HepG2 (cell line): ENCODE results near the gene PLEKHG5. TPM values are rescaled to one million over a fixed set of nuclear protein-coding genes. Genes with fewer than 3 reads are reported as not detected.

Source experiments
- ATAC-seq: fragments of 200-7000 bp; cut with Tn5 transposase; 3 replicates; pipeline ENCODE4 v1.9.1; 2020; ENCODE audit warnings: mild to moderate bottlenecking, moderate library complexity
- BruUV-seq: library from RNA; stranded (reverse); fragments of 400-500 nt; replicated peaks from 2 replicates; lab custom pipeline; 2021; lab: Mats Ljungman, UMichigan
- CTCF ChIA-PET: fragments of 300-600 bp; formaldehyde crosslinking; extraction: SDS; loops from one replicate; lab custom pipeline; 2021; ENCODE audit warnings: low total read pairs, inconsistent platforms, low intra/inter-chr PET ratio; lab: Yijun Ruan, JAX
- POLR2A ChIA-PET: fragments of 350-600 bp; sonication (Branson Sonifier 250); formaldehyde crosslinking; loops from one replicate; lab custom pipeline; 2020; ENCODE audit warnings: antibody characterized with exemption, inconsistent platforms; lab: Yijun Ruan, JAX
- DNase-seq: peaks from one replicate; pipeline ENCODE4 v3.0.0-alpha.2; 2015; ENCODE audit warnings: low spot score
- FAIRE-seq: peaks from 3 replicates; lab custom pipeline; 2011; peaks lifted over from hg19 to GRCh38; lab: Jason Lieb, UNC
- H2AFZ ChIP-seq: one replicate; pipeline ENCODE4 v1.6.1; 2011; ENCODE audit warnings: low read length, inconsistent platforms
- H3K27ac ChIP-seq: fragments of 300-600 bp; 3 replicates; pipeline ENCODE4 v1.8.0; 2011; ENCODE audit warnings: mixed run types, mild to moderate bottlenecking, mixed read lengths, low read length, inconsistent platforms; ENCODE audit not compliant: insufficient read depth; ENCODE audit errors: extremely low read length
- H3K27me3 ChIP-seq, 2 experiments: fragments of 200-600 bp in 1 of 2; 2 replicates in 1 of 2; 3 replicates in 1 of 2; pipeline versions ENCODE4 v1.6.0 to v1.8.0; 2011; ENCODE audit warnings: low read length in 2 of 2, mild to moderate bottlenecking in 2 of 2, moderate library complexity in 2 of 2, inconsistent platforms in 1 of 2; ENCODE audit not compliant: insufficient read depth in 2 of 2, control insufficient read depth in 1 of 2
- H3K36me3 ChIP-seq, 2 experiments: fragments of 200-600 bp in 1 of 2; replicated peaks in 1 of 2; 2 replicates in 1 of 2; 3 replicates in 1 of 2; pipeline versions ENCODE4 v1.5.1 to v1.8.0; 2011; ENCODE audit warnings: low read length in 2 of 2, inconsistent platforms in 1 of 2; ENCODE audit not compliant: insufficient read depth in 2 of 2, control insufficient read depth in 1 of 2
- H3K4me1 ChIP-seq: 2 replicates; pipeline ENCODE4 v1.5.1; 2012; ENCODE audit warnings: low read length, inconsistent platforms; ENCODE audit not compliant: insufficient read depth
- H3K4me2 ChIP-seq: 2 replicates; pipeline ENCODE4 v1.6.0; 2011; ENCODE audit warnings: low read depth, low read length, inconsistent platforms
- H3K4me3 ChIP-seq, 3 experiments: fragments of 200-600 bp in 1 of 3; sonication (generic), shearing (Covaris generic) in 1 of 3; replicated peaks in 1 of 3; 2 replicates each; pipeline ENCODE4 v1.5.1; 2011 to 2016; ENCODE audit warnings: low read length in 3 of 3, inconsistent platforms in 2 of 3, low read depth in 2 of 3, mild to moderate bottlenecking in 2 of 3, control low read depth in 1 of 3, mixed read lengths in 1 of 3; ENCODE audit not compliant: insufficient read depth in 1 of 3
- H3K79me2 ChIP-seq: one replicate; pipeline ENCODE4 v1.6.1; 2011; ENCODE audit warnings: low read length, inconsistent platforms; ENCODE audit not compliant: insufficient read depth
- H3K9ac ChIP-seq: 2 replicates; pipeline ENCODE4 v1.6.0; 2011; ENCODE audit warnings: mild to moderate bottlenecking, low read depth, low read length, inconsistent platforms; ENCODE audit not compliant: insufficient read depth
- H3K9me3 ChIP-seq: 2 replicates; pipeline ENCODE4 v1.5.1; 2012; ENCODE audit warnings: mild to moderate bottlenecking, low read length
- H4K20me1 ChIP-seq: 2 replicates; pipeline ENCODE4 v1.6.0; 2011; ENCODE audit warnings: inconsistent platforms, mild to moderate bottlenecking, low read length, moderate library complexity; ENCODE audit not compliant: insufficient read depth
- ARID2 ChIP-seq: sonication (generic); formaldehyde crosslinking; IDR thresholded peaks from 2 replicates; pipeline ENCODE4 v1.8.1; 2022; ENCODE audit warnings: mild to moderate bottlenecking, missing genetic modification reagents, borderline replicate concordance
- DZIP1 ChIP-seq: sonication (generic); formaldehyde crosslinking; IDR thresholded peaks from 2 replicates; pipeline ENCODE4 v1.5.0; 2020; ENCODE audit warnings: mild to moderate bottlenecking, missing genetic modification reagents
- JUN ChIP-seq: sonication (generic); formaldehyde crosslinking; IDR thresholded peaks from 2 replicates; pipeline ENCODE4 v1.4.0; 2020; ENCODE audit warnings: mild to moderate bottlenecking, missing genetic modification reagents
- NFIC ChIP-seq: IDR thresholded peaks from 2 replicates; pipeline ENCODE4 v1.6.1; 2012; ENCODE audit warnings: mild to moderate bottlenecking, low read length, inconsistent platforms
- PCBP1 ChIP-seq: fragments of 200-400 bp; formaldehyde crosslinking; IDR thresholded peaks from 2 replicates; pipeline ENCODE4 v1.6.1; 2017; ENCODE audit warnings: mild to moderate bottlenecking, low read depth, low read length, borderline replicate concordance
- RAD21 ChIP-seq: fragments of 450-650 bp; formaldehyde crosslinking; IDR thresholded peaks from 2 replicates; pipeline ENCODE4 v1.5.0; 2020; ENCODE audit warnings: mild to moderate bottlenecking
- RBAK ChIP-seq: sonication (generic); formaldehyde crosslinking; IDR thresholded peaks from 2 replicates; pipeline ENCODE4 v1.5.1; 2020; ENCODE audit warnings: mild to moderate bottlenecking, missing genetic modification reagents
- REXO4 ChIP-seq: sonication (generic); formaldehyde crosslinking; IDR thresholded peaks from 2 replicates; pipeline ENCODE4 v1.8.0; 2022; ENCODE audit warnings: missing genetic modification reagents, mild to moderate bottlenecking, borderline replicate concordance
- YEATS4 ChIP-seq: sonication (generic); formaldehyde crosslinking; IDR thresholded peaks from 2 replicates; pipeline ENCODE4 v1.4.0; 2020; ENCODE audit warnings: missing genetic modification reagents, borderline replicate concordance
- ZNF569 ChIP-seq: sonication (generic); formaldehyde crosslinking; IDR thresholded peaks from 2 replicates; pipeline ENCODE4 v1.5.0; 2020; ENCODE audit warnings: mild to moderate bottlenecking, missing genetic modification reagents, moderate library complexity, borderline replicate concordance
- ZNF670 ChIP-seq: sonication (generic); formaldehyde crosslinking; IDR thresholded peaks from 2 replicates; pipeline ENCODE4 v1.8.0; 2022; ENCODE audit warnings: mild to moderate bottlenecking, missing genetic modification reagents, borderline replicate concordance
- whole genome bisulfite sequencing: methylation state at CpG from one replicate; pipeline ENCODE4 v1.1.6; 2017; ENCODE audit warnings: low lambda C conversion rate; 5-methylcytosine and 5-hydroxymethylcytosine counted together
- in situ Hi-C: cut with HindIII; loops from 2 replicates; pipeline ENCODE4 v1.10.0; 2017; ENCODE audit warnings: low pct_unique_long_range_greater_than_20kb; ENCODE audit not compliant: extremely low pct_ligation_motif_present
- intact Hi-C: fragments of 100-400 bp; cut with micrococcal nuclease; formaldehyde crosslinking; loops from one replicate; pipeline ENCODE4 v1.10.0; 2022; ENCODE audit not compliant: unreplicated experiment
- polyA plus RNA-seq, 8 experiments: library from polyadenylated mRNA; depleted of rRNA in 3 of 8; stranded (reverse) in 7 of 8; unstranded in 1 of 8; fragments of >200 nt; fragmentation: Illumina TruSeq in 4 of 8; extraction: Trizol in 4 of 8; gene quantifications; 2 replicates each; pipeline versions ENCODE4 v1.2.1 to v1.2.3, GENCODE V29; 2011 to 2016; ENCODE audit warnings: low read depth in 4 of 8, missing spikeins in 1 of 8, mixed read lengths in 1 of 8; ENCODE audit not compliant: insufficient read depth in 1 of 8
- total RNA-seq, 5 experiments: library from RNA; depleted of rRNA; stranded (reverse); fragments of >200 nt; fragmentation: Illumina TruSeq; extraction: Trizol; gene quantifications; 2 replicates each; pipeline ENCODE4 v1.2.3, GENCODE V29; 2016; ENCODE audit warnings: low read depth in 1 of 5
- TF ChIP-seq, protein P1 (sequence below): sonication (generic); formaldehyde crosslinking; IDR thresholded peaks from one replicate; pipeline ENCODE4 v1.5.1; 2020; ENCODE audit warnings: mild to moderate bottlenecking, missing genetic modification reagents; ENCODE audit errors: not compliant biosample characterization

The PLEKHG5 gene
- total and polyA plus RNA-seq, 2 of the 13 experiments (the other 11 are each of a cell fraction or from before 2014, with no cell fraction given), result 1.9 to 3.5 TPM

- in situ Hi-C loops, result loop anchor here (25.0 kb wide), 1 partner anchor 721 kb away; no protein-coding TSS in a partner anchor
- CTCF ChIA-PET, result no interaction called here
- Histone ChIP-seq H3K4me2 (peak overlapping the region; percentile 97), H3K4me1 (peaks cover 50% of the 10 kb centered on the region), H3K4me3 (peak overlapping the region; percentile 88 to 99 (median 89)), H3K79me2 (no peaks in the 10 kb centered on the region), H3K27ac (peak overlapping the region; percentile 59), H3K9ac (peak overlapping the region; percentile 76), H3K36me3 (no peaks in the 10 kb centered on the region), H4K20me1 (no peaks in the 10 kb centered on the region), H2AFZ (no peak overlapping the region), H3K27me3 (no peaks in the 10 kb centered on the region; a peak in 1 of 5 replicates), H3K9me3 (no peaks in the 10 kb centered on the region)
- ATAC-seq (no peak; the same call in 2 of the 3 replicates), DNase-seq (no peak), FAIRE-seq (no peak)
- no TSS peak for BruUV-seq
- POLR2A ChIA-PET, result interaction anchor here (1.0 to 2.9 kb wide), 6 partner anchors 9 to 156 kb away, joined by 3 to 13 read pairs (median 5); partner anchors contain the start of genes NOL9 and TAS1R1
- intact Hi-C loops, result no loop called here
- 1% methylated on average over 6 of the region's 6 CpGs for WGBS
- TF ChIP-seq NFIC (no peak), ARID2 (CRISPR knock-in tag) (0 out of 2 replicates have a peak, but pooled peaks have one; percentile 12), DZIP1 (CRISPR knock-in tag) (0 out of 2 replicates have a peak, but pooled peaks have one; percentile 45), PCBP1 (no peak), JUN (CRISPR knock-in tag) (no peak), YEATS4 (CRISPR knock-in tag) (0 out of 2 replicates have a peak, but pooled peaks have one; percentile 2), ZNF670 (CRISPR knock-in tag) (no peak), REXO4 (CRISPR knock-in tag) (no peak), RAD21 (CRISPR knock-in tag) (no peak), RBAK (CRISPR knock-in tag) (no peak), ZNF569 (no peak)
- TF ChIP-seq, protein P1, sequence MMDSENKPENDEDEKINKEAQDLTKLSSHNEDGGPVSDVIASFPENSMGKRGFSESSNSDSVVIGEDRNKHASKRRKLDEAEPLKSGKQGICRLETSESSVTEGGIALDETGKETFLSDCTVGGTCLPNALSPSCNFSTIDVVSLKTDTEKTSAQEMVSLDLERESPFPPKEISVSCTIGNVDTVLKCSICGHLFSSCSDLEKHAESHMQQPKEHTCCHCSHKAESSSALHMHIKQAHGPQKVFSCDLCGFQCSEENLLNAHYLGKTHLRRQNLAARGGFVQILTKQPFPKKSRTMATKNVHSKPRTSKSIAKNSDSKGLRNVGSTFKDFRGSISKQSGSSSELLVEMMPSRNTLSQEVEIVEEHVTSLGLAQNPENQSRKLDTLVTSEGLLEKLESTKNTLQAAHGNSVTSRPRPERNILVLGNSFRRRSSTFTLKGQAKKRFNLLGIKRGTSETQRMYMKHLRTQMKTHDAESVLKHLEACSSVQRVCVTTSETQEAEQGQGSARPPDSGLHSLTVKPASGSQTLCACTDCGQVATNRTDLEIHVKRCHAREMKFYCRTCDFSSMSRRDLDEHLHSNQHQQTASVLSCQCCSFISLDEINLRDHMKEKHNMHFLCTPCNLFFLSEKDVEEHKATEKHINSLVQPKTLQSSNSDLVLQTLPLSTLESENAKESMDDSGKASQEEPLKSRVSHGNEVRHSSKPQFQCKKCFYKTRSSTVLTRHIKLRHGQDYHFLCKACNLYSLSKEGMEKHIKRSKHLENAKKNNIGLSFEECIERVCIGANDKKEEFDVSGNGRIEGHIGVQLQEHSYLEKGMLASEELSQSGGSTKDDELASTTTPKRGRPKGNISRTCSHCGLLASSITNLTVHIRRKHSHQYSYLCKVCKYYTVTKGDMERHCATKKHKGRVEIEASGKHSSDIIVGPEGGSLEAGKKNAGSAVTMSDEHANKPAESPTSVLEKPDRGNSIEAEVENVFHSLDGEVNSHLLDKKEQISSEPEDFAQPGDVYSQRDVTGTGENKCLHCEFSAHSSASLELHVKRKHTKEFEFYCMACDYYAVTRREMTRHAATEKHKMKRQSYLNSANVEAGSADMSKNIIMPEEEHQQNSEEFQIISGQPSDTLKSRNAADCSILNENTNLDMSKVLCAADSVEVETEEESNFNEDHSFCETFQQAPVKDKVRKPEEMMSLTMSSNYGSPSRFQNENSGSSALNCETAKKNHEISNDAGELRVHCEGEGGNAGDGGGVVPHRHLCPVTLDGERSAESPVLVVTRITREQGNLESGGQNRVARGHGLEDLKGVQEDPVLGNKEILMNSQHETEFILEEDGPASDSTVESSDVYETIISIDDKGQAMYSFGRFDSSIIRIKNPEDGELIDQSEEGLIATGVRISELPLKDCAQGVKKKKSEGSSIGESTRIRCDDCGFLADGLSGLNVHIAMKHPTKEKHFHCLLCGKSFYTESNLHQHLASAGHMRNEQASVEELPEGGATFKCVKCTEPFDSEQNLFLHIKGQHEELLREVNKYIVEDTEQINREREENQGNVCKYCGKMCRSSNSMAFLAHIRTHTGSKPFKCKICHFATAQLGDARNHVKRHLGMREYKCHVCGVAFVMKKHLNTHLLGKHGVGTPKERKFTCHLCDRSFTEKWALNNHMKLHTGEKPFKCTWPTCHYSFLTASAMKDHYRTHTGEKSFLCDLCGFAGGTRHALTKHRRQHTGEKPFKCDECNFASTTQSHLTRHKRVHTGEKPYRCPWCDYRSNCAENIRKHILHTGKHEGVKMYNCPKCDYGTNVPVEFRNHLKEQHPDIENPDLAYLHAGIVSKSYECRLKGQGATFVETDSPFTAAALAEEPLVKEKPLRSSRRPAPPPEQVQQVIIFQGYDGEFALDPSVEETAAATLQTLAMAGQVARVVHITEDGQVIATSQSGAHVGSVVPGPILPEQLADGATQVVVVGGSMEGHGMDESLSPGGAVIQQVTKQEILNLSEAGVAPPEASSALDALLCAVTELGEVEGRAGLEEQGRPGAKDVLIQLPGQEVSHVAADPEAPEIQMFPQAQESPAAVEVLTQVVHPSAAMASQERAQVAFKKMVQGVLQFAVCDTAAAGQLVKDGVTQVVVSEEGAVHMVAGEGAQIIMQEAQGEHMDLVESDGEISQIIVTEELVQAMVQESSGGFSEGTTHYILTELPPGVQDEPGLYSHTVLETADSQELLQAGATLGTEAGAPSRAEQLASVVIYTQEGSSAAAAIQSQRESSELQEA (CRISPR knock-in tag), result no peak
Measured at GRCh38 chr1:6491081-6491449, 402 bp downstream of the PLEKHG5 start.
